ENCODE results near the gene NCOA3. TPM values are rescaled to one million over a fixed set of nuclear protein-coding genes. Genes with fewer than 3 reads are reported as not detected.
A peak's percentile ranks its signal among the peaks of the same experiment; 100 is the strongest.
"Not testable (repeated sequence)": the region's sequence is repeated elsewhere in the genome, so short reads cannot be mapped to it uniquely, and the experiment has no call there.

The NCOA3 gene
- 10 to 100 TPM; 30.8 to 41.2 (median 37.5) TPM for polyA plus RNA-seq (ENCODE audit: insufficient read length in 4 of 4)

GRCh38 chr20:47501482-47502270 lies at the start of gene NCOA3:
Gene NCOA3, plus strand, starts transcription at chr20:47501887. Its CDS starts 120,361 bp downstream, at chr20:47622248.
- DNase-seq (ENCODE audit: low read depth in 4 of 4, low spot score in 3 of 4) = peak; percentile 85 to 92 (median 89)

- DNase-seq (ENCODE audit: low read depth in 4 of 4, low spot score in 3 of 4) = no peak
Observed at GRCh38 chr20:47452736-47453161, 48.9 kb upstream of the NCOA3 start.

- DNase-seq (ENCODE audit: low read depth in 4 of 4, low spot score in 3 of 4) = no peak
Observed at GRCh38 chr20:47453167-47453782, 48.4 kb upstream of the NCOA3 start.

- no peak for DNase-seq (ENCODE audit: low read depth in 4 of 4, low spot score in 3 of 4)
Observed at GRCh38 chr20:47454298-47455132, 47.2 kb upstream of the NCOA3 start.

GRCh38 chr20:47455133-47456040 lies 46.3 kb upstream of the NCOA3 start:
- DNase-seq (ENCODE audit: low read depth in 4 of 4, low spot score in 3 of 4) = no peak

DNA sequence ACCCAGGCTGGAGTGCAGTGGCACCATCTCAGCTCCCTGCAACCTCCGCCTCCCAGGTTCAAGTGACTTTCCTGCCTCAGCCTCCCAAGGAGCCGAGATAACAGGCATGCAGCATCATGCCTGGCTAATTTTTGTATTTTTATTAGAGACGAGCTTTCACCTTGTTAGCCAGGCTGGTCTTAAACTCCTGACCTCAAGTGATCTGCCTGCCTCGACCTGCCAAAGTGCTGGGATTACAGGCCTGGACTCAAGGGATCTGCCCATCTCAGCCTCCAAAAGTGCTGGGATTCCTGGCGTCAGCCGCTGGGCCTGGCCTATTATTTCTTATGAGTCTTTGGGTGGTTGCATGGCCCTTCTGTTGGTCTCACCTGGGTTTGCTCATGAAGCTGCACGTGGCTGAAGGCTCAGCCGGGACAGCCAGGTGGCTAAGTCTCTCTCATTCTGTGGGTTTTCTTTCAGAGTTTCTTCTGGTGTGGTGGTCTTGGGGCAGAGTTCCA lies 45.6 kb upstream of the NCOA3 start:
- DNase-seq (ENCODE audit: low read depth in 4 of 4, low spot score in 3 of 4) = no peak

DNA sequence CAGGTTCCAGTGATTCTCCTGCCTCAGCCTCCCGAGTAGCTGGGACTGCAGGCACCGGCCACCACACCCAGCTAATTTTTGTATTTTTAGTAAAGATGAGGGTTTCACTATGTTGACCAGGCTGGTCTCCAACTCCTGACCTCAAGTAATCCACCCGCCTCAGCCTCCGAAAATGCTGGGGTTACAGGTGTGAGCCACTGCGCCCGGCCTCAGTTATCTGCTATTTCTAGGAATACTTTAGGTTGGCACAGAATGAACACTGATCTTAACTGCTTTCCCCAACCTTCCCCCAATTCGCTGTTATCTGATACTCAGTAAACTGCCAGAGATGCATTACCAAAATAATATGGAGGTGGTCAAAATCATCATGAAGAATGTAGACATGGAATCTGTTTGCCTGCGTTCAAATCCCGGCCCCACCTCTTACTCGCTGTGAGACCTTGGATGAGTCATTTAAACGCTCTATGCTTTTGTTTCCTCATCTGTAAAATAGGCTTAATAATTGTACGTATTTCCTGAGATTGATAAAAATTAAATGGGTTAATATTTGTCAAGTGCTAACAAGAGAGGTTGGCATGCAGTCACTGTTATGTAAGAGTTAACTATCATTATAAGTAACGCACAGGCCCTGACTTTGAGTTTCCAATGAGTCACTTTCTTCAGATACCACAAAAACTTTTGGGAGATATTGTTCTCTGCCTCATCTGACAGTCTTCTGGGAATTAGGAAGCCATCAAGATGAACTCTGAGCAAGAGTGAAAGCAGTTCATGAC lies 44.5 kb upstream of the NCOA3 start:
- DNase-seq (ENCODE audit: low read depth in 4 of 4, low spot score in 3 of 4) = no peak

DNA sequence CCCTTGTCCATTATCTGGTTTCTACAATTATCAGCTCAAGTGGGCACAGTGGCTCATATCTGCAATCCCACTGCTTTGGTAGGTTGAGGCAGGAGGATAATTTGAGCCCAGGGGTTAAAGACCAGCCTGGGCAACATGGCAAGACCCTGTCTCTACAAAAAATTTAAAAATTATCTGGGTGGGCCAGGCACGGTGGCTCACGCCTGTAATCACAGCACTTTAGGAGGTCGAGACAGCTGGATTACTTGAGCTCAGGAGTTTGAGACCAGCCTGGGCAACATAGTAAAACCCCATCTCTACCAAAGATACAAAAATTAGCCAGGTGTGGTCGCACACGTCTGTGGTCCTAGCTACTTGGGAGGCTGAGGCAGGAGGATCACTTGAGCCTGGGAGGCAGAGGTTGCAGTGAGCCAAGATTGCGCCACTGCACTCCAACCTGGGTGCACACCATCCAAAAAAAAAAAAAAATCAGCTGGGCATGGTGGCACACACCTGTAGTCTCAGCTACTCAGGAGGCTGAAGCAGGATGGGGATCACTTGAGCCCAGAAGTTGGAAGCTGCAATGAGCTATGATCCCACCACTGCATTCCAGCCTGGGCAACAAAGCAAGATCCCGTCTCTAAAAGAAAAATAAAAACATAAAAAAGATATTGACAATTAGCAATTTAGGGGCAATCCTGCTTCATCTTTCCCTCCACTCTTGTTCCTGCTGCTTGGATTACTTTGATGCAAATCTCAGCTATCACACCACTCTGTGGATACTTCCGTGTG lies 43.2 kb upstream of the NCOA3 start:
- DNase-seq (ENCODE audit: low read depth in 4 of 4, low spot score in 3 of 4) = not testable (repeated sequence)

- no peak for DNase-seq (ENCODE audit: low read depth in 4 of 4, low spot score in 3 of 4)
Observed at GRCh38 chr20:47459344-47460073, 42.2 kb upstream of the NCOA3 start.

DNA sequence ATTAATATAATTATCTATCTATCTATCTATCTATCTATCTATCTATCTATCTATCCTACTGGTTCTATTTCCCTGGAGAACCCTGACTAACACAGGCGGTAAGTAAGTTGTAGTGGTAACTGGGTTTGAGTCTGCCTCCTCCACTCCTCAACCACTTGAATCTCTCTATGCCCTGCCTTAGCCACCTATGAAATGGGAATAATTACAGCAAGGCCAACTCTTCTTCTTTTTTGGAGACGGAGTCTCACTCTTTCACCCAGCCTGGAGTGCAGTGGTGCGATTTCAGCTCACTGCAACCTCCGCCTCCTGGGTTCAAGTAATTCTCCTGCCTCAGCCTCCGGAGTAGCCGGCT lies 41.0 kb upstream of the NCOA3 start:
- DNase-seq (ENCODE audit: low read depth in 4 of 4, low spot score in 3 of 4) = not testable (repeated sequence)

- no peak for DNase-seq (ENCODE audit: low read depth in 4 of 4, low spot score in 3 of 4)
Observed at GRCh38 chr20:47461120-47461685, 40.5 kb upstream of the NCOA3 start.

DNA sequence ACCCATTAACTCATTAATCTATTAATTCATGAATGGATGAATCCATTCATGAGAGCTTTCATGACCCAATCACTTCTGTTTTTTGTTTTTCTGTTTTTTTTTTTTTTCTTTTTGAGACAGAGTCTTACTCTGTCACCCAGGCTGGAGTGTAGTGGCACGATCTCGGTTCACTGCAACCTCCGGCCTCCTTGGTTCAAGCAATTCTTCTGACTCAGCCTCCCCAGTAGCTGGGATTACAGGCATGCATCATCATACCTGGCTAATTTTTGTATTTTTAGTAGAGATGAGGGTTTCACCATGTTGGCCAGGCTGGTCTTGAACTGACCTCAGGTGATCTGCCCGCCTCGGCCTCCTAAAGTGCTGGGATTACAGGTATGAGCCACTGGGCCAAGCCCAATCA lies 39.8 kb upstream of the NCOA3 start:
- not testable (repeated sequence) for DNase-seq (ENCODE audit: low read depth in 4 of 4, low spot score in 3 of 4)

DNA sequence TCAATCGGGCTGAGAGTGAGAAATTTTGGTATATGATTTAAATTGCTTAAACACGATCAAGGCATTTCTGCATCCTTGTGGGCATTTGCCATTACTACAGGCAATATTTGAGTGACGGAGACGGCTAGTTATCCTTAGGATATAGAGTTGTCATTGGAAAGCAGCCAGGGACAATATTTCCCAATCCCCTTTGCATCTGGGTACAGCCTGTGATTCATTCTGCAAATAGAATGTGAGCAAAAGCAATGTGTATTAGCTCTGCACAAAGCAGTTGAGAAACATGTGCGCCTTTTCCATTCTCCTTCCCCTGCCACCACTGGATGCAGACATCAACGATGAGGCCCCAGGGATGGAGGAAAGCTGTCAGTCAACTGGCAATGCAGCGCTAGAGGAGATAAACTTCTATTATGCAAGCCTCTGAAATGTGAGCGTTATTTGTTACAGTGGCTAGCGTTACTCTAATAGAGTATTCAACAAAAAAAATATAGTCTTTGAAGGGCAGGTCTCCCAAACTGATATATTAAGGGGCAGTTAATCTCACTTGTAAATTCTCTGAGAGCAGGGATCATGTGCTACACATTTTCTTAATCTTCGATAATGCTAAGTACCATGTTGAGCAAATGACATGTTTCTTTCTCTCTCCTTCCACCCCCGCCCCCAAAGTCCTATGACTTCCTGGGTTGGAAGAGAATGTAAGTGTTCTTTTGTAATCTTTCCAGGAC lies 37.1 kb upstream of the NCOA3 start:
- peak in 1 of 4 donors; percentile 22 for DNase-seq (ENCODE audit: low read depth in 4 of 4, low spot score in 3 of 4)

DNA sequence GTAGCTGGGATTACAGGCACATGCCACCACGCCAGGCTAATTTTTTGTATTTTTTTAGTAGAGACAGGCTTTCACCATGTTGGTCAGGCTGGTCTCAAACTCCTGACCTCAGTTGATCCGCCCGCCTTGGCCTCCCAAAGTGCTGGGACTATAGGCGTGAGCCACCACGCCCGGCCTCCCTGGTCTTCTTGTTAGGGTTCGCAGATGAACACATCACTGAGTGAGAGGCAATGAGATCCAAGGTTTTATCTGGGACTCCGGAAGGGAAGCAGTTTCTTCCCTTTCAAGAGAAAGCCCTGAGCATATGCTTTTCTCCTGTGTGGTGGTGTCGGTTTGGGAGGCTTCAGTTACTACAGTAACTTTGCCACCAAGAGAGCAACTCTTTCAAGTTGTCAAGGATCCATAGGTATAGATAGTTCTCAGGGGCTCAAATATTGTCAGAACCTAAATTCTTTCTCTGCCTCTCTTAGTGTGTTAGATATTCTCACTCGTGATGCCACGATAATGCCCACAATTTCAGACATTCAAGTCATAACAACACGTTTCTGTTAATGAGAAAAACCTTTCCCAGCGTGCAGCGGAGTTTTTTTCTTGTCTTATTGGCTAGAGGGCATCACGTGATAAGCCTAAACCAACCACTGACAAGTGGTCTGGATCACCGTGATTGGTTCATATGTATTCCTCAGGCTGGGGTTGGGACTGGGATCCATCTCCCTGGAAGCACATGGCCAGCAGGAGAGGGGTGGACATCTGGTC lies 36.2 kb upstream of the NCOA3 start:
- no peak for DNase-seq (ENCODE audit: low read depth in 4 of 4, low spot score in 3 of 4)

DNA sequence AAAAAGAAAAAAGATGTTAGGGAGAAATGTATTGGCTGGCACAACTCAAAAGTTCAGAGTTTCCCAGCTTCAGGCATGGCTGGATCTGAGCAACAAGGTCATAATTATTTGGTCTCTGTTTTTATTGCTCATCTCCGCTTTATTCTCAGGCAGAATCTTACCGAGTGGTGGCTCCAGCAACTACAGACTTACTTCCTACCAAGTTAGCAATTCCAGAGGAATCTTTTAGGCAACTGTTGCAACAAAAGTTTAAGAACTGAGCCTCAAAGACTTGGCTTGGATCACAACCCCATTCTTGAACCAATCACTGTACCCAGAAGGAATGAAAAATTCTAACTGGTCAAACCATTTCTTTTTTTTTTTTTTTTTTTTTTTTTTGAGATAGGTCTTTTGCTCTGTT lies 35.5 kb upstream of the NCOA3 start:
- no peak for DNase-seq (ENCODE audit: low read depth in 4 of 4, low spot score in 3 of 4)
